ENCODE measurements around the gene FOXF2. TPM values are rescaled to one million over a fixed set of nuclear protein-coding genes. Genes with fewer than 3 reads are reported as not detected.
"Not testable (repeated sequence)": the region's sequence is repeated elsewhere in the genome, so short reads cannot be mapped to it uniquely, and the experiment has no call there.

FOXF2 gene
- total and polyA plus RNA-seq, 4 donors = 8.3 to 22.9 (median 14.3) TPM

- H3K4me3 ChIP-seq = no peak overlapping the region
- no peak overlapping the region for H3K9ac ChIP-seq (ENCODE audit: insufficient read depth in 1 of 2, low read length in 2 of 2)
- peaks cover 0 to 6% (median 3%) of the 10 kb centered on the region in 4 donors for H3K9me3 ChIP-seq (ENCODE audit: control insufficient read depth in 4 of 4, insufficient read depth in 3 of 4, low read length in 3 of 4)
- no peaks in the 10 kb centered on the region for H3K36me3 ChIP-seq (ENCODE audit: control insufficient read depth in 4 of 4, insufficient read depth in 4 of 4, low read length in 4 of 4)
- DNase-seq (peak in 1 of 3 donors; percentile 30), ATAC-seq (ENCODE audit: insufficient read depth, low FRiP score) (no peak)
- TF ChIP-seq, protein P1, sequence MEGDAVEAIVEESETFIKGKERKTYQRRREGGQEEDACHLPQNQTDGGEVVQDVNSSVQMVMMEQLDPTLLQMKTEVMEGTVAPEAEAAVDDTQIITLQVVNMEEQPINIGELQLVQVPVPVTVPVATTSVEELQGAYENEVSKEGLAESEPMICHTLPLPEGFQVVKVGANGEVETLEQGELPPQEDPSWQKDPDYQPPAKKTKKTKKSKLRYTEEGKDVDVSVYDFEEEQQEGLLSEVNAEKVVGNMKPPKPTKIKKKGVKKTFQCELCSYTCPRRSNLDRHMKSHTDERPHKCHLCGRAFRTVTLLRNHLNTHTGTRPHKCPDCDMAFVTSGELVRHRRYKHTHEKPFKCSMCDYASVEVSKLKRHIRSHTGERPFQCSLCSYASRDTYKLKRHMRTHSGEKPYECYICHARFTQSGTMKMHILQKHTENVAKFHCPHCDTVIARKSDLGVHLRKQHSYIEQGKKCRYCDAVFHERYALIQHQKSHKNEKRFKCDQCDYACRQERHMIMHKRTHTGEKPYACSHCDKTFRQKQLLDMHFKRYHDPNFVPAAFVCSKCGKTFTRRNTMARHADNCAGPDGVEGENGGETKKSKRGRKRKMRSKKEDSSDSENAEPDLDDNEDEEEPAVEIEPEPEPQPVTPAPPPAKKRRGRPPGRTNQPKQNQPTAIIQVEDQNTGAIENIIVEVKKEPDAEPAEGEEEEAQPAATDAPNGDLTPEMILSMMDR (IDR thresholded peaks at IDR 0.05; ENCODE audit: control extremely low read depth, extremely low read depth) = no peak
- H3K4me1 ChIP-seq (ENCODE audit: control insufficient read depth in 5 of 5, insufficient read depth in 5 of 5, low read length in 5 of 5) = peaks cover 0 to 39% (median 27%) of the 10 kb centered on the region in 5 donors
- H3K27me3 ChIP-seq (ENCODE audit: control insufficient read depth in 3 of 3, insufficient read depth in 3 of 3, low read length in 2 of 3) = no peaks in the 10 kb centered on the region
- WGBS, 2 donors = 90 to 92% methylated on average over 2 of the region's 2 CpGs
- H3K27ac ChIP-seq (ENCODE audit: low read depth in 1 of 2, low read length in 1 of 2) = no peak overlapping the region
These were observed 37.9 kb upstream of the FOXF2 start for GRCh38 chr6:1351381-1352008.

DNA sequence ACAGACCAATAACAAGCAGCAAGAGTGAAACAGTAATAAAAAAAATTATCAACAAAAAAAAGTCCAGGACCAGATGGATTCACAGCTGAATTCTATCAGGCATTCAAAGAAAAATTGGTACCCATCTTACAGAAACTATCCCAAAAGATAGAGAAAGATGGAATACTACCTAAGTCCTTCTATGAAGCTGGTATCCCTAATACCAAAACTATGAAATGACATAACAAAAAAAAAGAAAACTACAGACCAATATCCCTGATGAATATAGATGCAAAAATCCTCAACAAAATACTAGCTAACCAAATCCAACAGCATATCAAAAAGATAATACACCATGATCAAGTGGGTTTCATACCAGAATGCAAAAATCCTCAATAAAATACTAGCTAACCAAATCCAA, 34.3 kb upstream of the FOXF2 start:
- not testable (repeated sequence) for ATAC-seq (ENCODE audit: insufficient read depth, low FRiP score); H3K27me3 ChIP-seq (ENCODE audit: control insufficient read depth in 3 of 3, insufficient read depth in 3 of 3, low read length in 2 of 3); DNase-seq; H3K9me3 ChIP-seq (ENCODE audit: control insufficient read depth in 4 of 4, insufficient read depth in 3 of 4, low read length in 3 of 4); H3K4me3 ChIP-seq; H3K4me1 ChIP-seq (ENCODE audit: control insufficient read depth in 5 of 5, insufficient read depth in 5 of 5, low read length in 5 of 5); H3K27ac ChIP-seq (ENCODE audit: low read depth in 1 of 2, low read length in 1 of 2); H3K9ac ChIP-seq (ENCODE audit: insufficient read depth in 1 of 2, low read length in 2 of 2); H3K36me3 ChIP-seq (ENCODE audit: control insufficient read depth in 4 of 4, insufficient read depth in 4 of 4, low read length in 4 of 4)

GRCh38 chr6:1361717-1362116, 27.7 kb upstream of the FOXF2 start:
- not testable (repeated sequence) for H3K27ac ChIP-seq (ENCODE audit: low read depth in 1 of 2, low read length in 1 of 2); H3K36me3 ChIP-seq (ENCODE audit: control insufficient read depth in 4 of 4, insufficient read depth in 4 of 4, low read length in 4 of 4); DNase-seq; H3K9me3 ChIP-seq (ENCODE audit: control insufficient read depth in 4 of 4, insufficient read depth in 3 of 4, low read length in 3 of 4); ATAC-seq (ENCODE audit: insufficient read depth, low FRiP score); H3K27me3 ChIP-seq (ENCODE audit: control insufficient read depth in 3 of 3, insufficient read depth in 3 of 3, low read length in 2 of 3); H3K9ac ChIP-seq (ENCODE audit: insufficient read depth in 1 of 2, low read length in 2 of 2); H3K4me3 ChIP-seq
- 91 to 95% methylated on average over 4 of the region's 4 CpGs for WGBS, 2 donors
- H3K4me1 ChIP-seq (ENCODE audit: control insufficient read depth in 5 of 5, insufficient read depth in 5 of 5, low read length in 5 of 5) = peaks cover 0 to 37% (median 14%) of the 10 kb centered on the region in 5 donors

GRCh38 chr6:1362643-1363042, 26.7 kb upstream of the FOXF2 start:
- H3K4me1 ChIP-seq (ENCODE audit: control insufficient read depth in 5 of 5, insufficient read depth in 5 of 5, low read length in 5 of 5) = peaks cover 0 to 45% (median 14%) of the 10 kb centered on the region in 5 donors
- ATAC-seq (ENCODE audit: insufficient read depth, low FRiP score) = no peak
- no peak for DNase-seq
- H3K4me3 ChIP-seq = no peak overlapping the region
- H3K27me3 ChIP-seq (ENCODE audit: control insufficient read depth in 3 of 3, insufficient read depth in 3 of 3, low read length in 2 of 3) = no peaks in the 10 kb centered on the region
- peaks cover 0 to 2% (median 0%) of the 10 kb centered on the region in 4 donors for H3K9me3 ChIP-seq (ENCODE audit: control insufficient read depth in 4 of 4, insufficient read depth in 3 of 4, low read length in 3 of 4)
- TF ChIP-seq, protein P1 (IDR thresholded peaks at IDR 0.05; ENCODE audit: control extremely low read depth, extremely low read depth) = no peak
- H3K9ac ChIP-seq (ENCODE audit: insufficient read depth in 1 of 2, low read length in 2 of 2) = no peak overlapping the region
- no peak overlapping the region for H3K27ac ChIP-seq (ENCODE audit: low read depth in 1 of 2, low read length in 1 of 2)
- 90 to 91% methylated on average over 9 of the region's 9 CpGs for WGBS, 2 donors
- H3K36me3 ChIP-seq (ENCODE audit: control insufficient read depth in 4 of 4, insufficient read depth in 4 of 4, low read length in 4 of 4) = peaks cover 0 to 3% (median 1%) of the 10 kb centered on the region in 4 donors

All from lung (tissue), 12 donors.